ENCODE results near the gene JMJD7.

The JMJD7 gene

GRCh38 chr15:41847981-41848380, 20.1 kb downstream of the JMJD7 start:
- DNase-seq = no peak

- no peak for DNase-seq
Measured at GRCh38 chr15:41848631-41849030, 20.7 kb downstream of the JMJD7 start.

- DNase-seq = no peak
Measured at GRCh38 chr15:41849204-41849603, 21.3 kb downstream of the JMJD7 start.

GRCh38 chr15:41849861-41850260, 22.0 kb downstream of the JMJD7 start:
- DNase-seq = no peak

- no peak for DNase-seq
Measured at GRCh38 chr15:41850482-41851166, 22.7 kb downstream of the JMJD7 start.

GRCh38 chr15:41851167-41851523, 23.3 kb downstream of the JMJD7 start:
- no peak for DNase-seq

- DNase-seq = no peak
Measured at GRCh38 chr15:41851755-41852370, 24.0 kb downstream of the JMJD7 start.

- DNase-seq = no peak
Measured at GRCh38 chr15:41852736-41853590, 25.1 kb downstream of the JMJD7 start.

- no peak for DNase-seq
Measured at GRCh38 chr15:41853831-41854230, 25.9 kb downstream of the JMJD7 start.

GRCh38 chr15:41854443-41854842, 26.6 kb downstream of the JMJD7 start:
- no peak for DNase-seq

GRCh38 chr15:41855261-41855961, 27.5 kb downstream of the JMJD7 start:
- DNase-seq = no peak

GRCh38 chr15:41856262-41856661, 28.4 kb downstream of the JMJD7 start:
- no peak for DNase-seq

GRCh38 chr15:41856716-41857115, 28.8 kb downstream of the JMJD7 start:
- no peak for DNase-seq

GRCh38 chr15:41857316-41857715, 29.4 kb downstream of the JMJD7 start:
- DNase-seq = no peak

- no peak for DNase-seq
Measured at GRCh38 chr15:41858756-41859155, 30.9 kb downstream of the JMJD7 start.

- DNase-seq = no peak
Measured at GRCh38 chr15:41860049-41860828, 32.3 kb downstream of the JMJD7 start.

GRCh38 chr15:41861736-41862356, 34.0 kb downstream of the JMJD7 start:
- no peak for DNase-seq

GRCh38 chr15:41862515-41863116, 34.7 kb downstream of the JMJD7 start:
- DNase-seq = peak; percentile 17

GRCh38 chr15:41865490-41866055, 37.7 kb downstream of the JMJD7 start:
- no peak for DNase-seq

- DNase-seq = no peak
Measured at GRCh38 chr15:41866263-41866703, 38.4 kb downstream of the JMJD7 start.

All from NCI-H146 (cell line).